CD4-positive, alpha-beta T cell treated with Interleukin-10 for 1 hour (primary cell): ENCODE data around the gene ACOT7.
"Not testable (repeated sequence)": the region's sequence is repeated elsewhere in the genome, so short reads cannot be mapped to it uniquely, and the experiment has no call there.

Experiments used
- DNase-seq: peaks from one replicate; pipeline ENCODE4 v3.0.0-alpha.2; 2020

ACOT7 gene

DNA sequence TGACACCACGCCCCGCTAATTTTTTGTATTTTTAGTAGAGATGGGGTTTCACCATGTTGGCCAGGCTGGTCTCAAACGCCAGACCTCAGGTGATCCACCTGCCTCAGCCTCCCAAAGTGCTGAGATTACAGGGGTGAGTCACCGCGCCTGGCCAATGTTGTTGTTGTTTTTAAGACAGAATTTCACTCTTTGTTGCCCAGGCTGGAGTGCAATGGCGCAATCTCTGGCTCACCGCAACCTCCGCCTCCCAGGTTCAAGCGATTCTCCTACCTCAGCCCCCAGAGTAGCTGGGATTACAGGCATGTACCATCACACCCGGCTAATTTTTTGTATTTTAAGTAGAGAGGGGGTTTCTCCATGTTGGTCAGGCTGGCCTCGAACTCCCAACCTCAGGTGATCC lies 173.9 kb downstream of the ACOT7 start:
- not testable (repeated sequence) for DNase-seq

DNA sequence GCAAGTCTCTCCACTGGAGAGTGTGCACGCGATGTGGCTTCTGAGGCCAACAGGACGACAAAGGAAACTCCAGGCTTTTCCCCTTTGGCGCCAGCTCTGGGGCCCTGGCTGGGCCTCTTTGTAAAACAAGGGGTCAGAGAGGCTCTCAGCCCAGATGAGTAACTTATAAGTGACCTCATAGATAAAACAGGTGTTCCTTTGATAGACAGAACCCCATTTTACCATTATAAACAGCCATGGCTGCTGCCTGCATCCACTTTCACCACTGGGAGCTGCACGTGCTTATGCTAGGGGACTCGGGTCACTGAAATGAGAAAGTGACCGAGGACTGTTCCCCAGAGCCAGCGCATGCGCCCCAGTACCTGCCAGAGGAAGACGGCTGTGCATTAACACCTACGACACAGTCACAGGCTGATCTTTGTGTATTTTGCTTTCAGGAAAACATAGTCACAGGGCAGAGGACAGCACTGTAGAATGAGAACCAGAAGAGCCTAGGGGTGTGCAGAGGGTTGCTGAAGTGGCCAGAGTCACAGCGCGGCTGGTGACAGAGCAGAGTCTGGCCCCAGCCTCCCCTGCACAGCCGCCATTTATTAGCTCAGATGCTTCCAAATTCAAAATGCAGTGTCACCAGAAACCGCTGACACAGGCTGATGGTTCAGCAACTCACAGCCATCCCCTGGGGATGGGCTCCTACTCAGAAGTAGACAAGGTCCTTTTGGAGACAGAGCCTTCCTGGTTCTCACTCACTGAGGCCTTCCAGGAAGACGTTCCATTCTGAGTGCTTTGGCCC lies 175.0 kb downstream of the ACOT7 start:
- no peak for DNase-seq
